ENCODE results near the gene MACROD2.

The MACROD2 gene

DNA sequence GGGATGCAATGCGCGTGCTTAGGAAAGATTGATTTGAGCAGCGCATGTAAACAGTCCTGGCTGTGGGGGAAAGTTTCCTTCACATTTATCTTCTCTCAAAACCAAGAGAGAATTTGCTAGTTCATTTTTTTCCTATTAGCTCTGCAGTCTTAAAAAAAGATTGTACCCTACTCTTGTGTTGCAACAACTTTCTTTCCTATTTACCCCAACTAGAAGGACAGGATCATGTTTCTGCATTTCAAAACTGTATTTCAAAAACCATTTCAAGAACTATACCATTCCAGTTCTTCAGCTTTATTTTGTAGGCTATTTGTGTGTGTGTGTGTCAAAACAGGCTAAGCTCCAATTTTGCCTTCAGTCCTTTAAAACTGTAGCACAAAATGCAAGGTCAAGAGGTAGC, 2104.8 kb downstream of the MACROD2 start:
- ChIA-PET CTCF (interaction anchor here (0.6 kb wide), 2 partner anchors 333 to 483 kb away, joined by 3 to 7 read pairs; no protein-coding TSS in a partner anchor), POLR2A (no interaction called here)

DNA sequence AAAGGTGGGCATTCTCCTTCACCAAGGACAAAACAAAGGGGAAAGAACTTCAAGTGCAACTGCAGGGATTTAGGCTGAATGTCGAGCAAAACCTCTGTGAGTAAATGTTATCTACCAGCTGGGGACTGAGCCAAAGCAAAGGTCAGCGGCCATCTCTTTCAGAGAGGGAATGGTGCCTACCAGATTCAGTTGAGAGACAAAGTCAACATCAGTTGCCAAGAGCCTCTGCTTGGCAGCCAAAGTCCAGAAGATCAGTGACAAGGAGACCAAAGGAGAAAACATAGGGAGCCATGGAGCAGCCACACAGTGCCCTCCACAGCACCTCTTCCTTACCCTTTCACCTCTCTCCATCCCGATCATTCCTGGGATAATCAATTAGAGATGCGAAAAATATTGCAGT, 2105.5 kb downstream of the MACROD2 start:
- H3K9me3 ChIP-seq (ENCODE audit: control insufficient read depth, insufficient read depth, low read depth, low read length), result no peaks in the 10 kb centered on the region
- TF ChIP-seq, protein P1, sequence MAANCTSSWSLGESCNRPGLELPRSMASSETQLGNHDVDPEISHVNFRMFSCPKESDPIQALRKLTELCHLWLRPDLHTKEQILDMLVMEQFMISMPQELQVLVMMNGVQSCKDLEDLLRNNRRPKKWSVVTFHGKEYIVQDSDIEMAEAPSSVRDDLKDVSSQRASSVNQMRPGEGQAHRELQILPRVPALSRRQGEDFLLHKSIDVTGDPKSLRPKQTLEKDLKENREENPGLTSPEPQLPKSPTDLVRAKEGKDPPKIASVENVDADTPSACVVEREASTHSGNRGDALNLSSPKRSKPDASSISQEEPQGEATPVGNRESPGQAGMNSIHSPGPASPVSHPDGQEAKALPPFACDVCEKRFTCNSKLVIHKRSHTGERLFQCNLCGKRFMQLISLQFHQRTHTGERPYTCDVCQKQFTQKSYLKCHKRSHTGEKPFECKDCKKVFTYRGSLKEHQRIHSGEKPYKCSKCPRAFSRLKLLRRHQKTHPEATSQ (tag by site-specific recombination; IDR thresholded peaks at IDR 0.05), result no peak
- no peak for TF ChIP-seq ZNF626 (tag by site-specific recombination; IDR thresholded peaks at IDR 0.05)
- TF ChIP-seq KLF10 (tag by site-specific recombination; IDR thresholded peaks at IDR 0.05), result no peak
- TF ChIP-seq ZNF324 (tag by site-specific recombination; IDR thresholded peaks at IDR 0.05), result no peak
- TF ChIP-seq, protein P2, sequence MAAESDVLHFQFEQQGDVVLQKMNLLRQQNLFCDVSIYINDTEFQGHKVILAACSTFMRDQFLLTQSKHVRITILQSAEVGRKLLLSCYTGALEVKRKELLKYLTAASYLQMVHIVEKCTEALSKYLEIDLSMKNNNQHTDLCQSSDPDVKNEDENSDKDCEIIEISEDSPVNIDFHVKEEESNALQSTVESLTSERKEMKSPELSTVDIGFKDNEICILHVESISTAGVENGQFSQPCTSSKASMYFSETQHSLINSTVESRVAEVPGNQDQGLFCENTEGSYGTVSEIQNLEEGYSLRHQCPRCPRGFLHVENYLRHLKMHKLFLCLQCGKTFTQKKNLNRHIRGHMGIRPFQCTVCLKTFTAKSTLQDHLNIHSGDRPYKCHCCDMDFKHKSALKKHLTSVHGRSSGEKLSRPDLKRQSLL (tag by site-specific recombination; IDR thresholded peaks at IDR 0.05), result no peak
- TF ChIP-seq ZNF433 (tag by site-specific recombination; IDR thresholded peaks at IDR 0.05; ENCODE audit: low read depth), result no peak
- TF ChIP-seq, protein P3, sequence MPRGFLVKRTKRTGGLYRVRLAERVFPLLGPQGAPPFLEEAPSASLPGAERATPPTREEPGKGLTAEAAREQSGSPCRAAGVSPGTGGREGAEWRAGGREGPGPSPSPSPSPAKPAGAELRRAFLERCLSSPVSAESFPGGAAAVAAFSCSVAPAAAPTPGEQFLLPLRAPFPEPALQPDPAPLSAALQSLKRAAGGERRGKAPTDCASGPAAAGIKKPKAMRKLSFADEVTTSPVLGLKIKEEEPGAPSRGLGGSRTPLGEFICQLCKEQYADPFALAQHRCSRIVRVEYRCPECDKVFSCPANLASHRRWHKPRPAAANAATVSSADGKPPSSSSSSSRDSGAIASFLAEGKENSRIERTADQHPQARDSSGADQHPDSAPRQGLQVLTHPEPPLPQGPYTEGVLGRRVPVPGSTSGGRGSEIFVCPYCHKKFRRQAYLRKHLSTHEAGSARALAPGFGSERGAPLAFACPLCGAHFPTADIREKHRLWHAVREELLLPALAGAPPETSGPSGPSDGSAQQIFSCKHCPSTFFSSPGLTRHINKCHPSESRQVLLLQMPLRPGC (tag by site-specific recombination; IDR thresholded peaks at IDR 0.05), result no peak
- TF ChIP-seq ZNF335 (tag by site-specific recombination; conservative IDR thresholded peaks at IDR 0.05), result no peak
- TF ChIP-seq ZNF473 (tag by site-specific recombination; IDR thresholded peaks at IDR 0.05), result no peak
- TF ChIP-seq ZNF843 (tag by site-specific recombination; IDR thresholded peaks at IDR 0.05), result no peak
- no peak for TF ChIP-seq ZNF549 (tag by site-specific recombination; IDR thresholded peaks at IDR 0.05)
- no peak for TF ChIP-seq ZNF623 (tag by site-specific recombination; IDR thresholded peaks at IDR 0.05)
- no peaks in the 10 kb centered on the region for H3K4me1 ChIP-seq (ENCODE audit: control insufficient read depth, insufficient read depth, low read length)
- CTCF ChIA-PET, result interaction anchor here (0.6 kb wide), 1 partner anchor 482 kb away, joined by 7 read pairs; no protein-coding TSS in a partner anchor
- no peak overlapping the region for H3K4me3 ChIP-seq (ENCODE audit: low read depth, low read length)
- H3K27ac ChIP-seq (ENCODE audit: extremely low read depth, low read depth, low read length), result no peak overlapping the region
- no peaks in the 10 kb centered on the region for H3K36me3 ChIP-seq (ENCODE audit: control insufficient read depth in 2 of 2, insufficient read depth in 1 of 2, low read length in 2 of 2)
- POLR2A ChIA-PET, result no interaction called here

More for the DNA sequence above, 2104.8 kb downstream of the MACROD2 start:
- H3K27ac ChIP-seq (ENCODE audit: extremely low read depth, low read depth, low read length), result no peak overlapping the region
- H3K9me3 ChIP-seq (ENCODE audit: control insufficient read depth, insufficient read depth, low read depth, low read length), result no peaks in the 10 kb centered on the region
- TF ChIP-seq ZNF404 (tag by site-specific recombination; IDR thresholded peaks at IDR 0.05), result no peak
- TF ChIP-seq, protein P3 (tag by site-specific recombination; IDR thresholded peaks at IDR 0.05), result no peak
- TF ChIP-seq ZNF2 (tag by site-specific recombination; IDR thresholded peaks at IDR 0.05), result no peak
- TF ChIP-seq, protein P4, sequence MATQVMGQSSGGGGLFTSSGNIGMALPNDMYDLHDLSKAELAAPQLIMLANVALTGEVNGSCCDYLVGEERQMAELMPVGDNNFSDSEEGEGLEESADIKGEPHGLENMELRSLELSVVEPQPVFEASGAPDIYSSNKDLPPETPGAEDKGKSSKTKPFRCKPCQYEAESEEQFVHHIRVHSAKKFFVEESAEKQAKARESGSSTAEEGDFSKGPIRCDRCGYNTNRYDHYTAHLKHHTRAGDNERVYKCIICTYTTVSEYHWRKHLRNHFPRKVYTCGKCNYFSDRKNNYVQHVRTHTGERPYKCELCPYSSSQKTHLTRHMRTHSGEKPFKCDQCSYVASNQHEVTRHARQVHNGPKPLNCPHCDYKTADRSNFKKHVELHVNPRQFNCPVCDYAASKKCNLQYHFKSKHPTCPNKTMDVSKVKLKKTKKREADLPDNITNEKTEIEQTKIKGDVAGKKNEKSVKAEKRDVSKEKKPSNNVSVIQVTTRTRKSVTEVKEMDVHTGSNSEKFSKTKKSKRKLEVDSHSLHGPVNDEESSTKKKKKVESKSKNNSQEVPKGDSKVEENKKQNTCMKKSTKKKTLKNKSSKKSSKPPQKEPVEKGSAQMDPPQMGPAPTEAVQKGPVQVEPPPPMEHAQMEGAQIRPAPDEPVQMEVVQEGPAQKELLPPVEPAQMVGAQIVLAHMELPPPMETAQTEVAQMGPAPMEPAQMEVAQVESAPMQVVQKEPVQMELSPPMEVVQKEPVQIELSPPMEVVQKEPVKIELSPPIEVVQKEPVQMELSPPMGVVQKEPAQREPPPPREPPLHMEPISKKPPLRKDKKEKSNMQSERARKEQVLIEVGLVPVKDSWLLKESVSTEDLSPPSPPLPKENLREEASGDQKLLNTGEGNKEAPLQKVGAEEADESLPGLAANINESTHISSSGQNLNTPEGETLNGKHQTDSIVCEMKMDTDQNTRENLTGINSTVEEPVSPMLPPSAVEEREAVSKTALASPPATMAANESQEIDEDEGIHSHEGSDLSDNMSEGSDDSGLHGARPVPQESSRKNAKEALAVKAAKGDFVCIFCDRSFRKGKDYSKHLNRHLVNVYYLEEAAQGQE (tag by site-specific recombination; IDR thresholded peaks at IDR 0.05), result no peak
- TF ChIP-seq, protein P5, sequence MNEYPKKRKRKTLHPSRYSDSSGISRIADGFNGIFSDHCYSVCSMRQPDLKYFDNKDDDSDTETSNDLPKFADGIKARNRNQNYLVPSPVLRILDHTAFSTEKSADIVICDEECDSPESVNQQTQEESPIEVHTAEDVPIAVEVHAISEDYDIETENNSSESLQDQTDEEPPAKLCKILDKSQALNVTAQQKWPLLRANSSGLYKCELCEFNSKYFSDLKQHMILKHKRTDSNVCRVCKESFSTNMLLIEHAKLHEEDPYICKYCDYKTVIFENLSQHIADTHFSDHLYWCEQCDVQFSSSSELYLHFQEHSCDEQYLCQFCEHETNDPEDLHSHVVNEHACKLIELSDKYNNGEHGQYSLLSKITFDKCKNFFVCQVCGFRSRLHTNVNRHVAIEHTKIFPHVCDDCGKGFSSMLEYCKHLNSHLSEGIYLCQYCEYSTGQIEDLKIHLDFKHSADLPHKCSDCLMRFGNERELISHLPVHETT (tag by site-specific recombination; IDR thresholded peaks at IDR 0.05), result no peak
- no peak for TF ChIP-seq ZNF777 (tag by site-specific recombination; IDR thresholded peaks at IDR 0.05; ENCODE audit: borderline replicate concordance)
- no peak for TF ChIP-seq GLI2 (tag by site-specific recombination; IDR thresholded peaks at IDR 0.05; ENCODE audit: borderline replicate concordance, low read depth)
- TF ChIP-seq ZNF548 (tag by site-specific recombination; IDR thresholded peaks at IDR 0.05), result no peak
- no peak for TF ChIP-seq ZBTB1 (tag by site-specific recombination; IDR thresholded peaks at IDR 0.05)
- no peak for TF ChIP-seq ZNF350 (tag by site-specific recombination; IDR thresholded peaks at IDR 0.05)
- no peak for TF ChIP-seq ZNF140 (tag by site-specific recombination; IDR thresholded peaks at IDR 0.05)
- TF ChIP-seq, protein P6, sequence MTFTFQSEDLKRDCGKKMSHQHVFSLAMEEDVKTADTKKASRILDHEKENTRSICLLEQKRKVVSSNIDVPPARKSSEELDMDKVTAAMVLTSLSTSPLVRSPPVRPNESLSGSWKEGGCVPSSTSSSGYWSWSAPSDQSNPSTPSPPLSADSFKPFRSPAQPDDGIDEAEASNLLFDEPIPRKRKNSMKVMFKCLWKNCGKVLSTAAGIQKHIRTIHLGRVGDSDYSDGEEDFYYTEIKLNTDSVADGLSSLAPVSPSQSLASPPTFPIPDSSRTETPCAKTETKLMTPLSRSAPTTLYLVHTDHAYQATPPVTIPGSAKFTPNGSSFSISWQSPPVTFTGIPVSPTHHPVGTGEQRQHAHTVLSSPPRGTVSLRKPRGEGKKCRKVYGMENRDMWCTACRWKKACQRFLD (tag by site-specific recombination; IDR thresholded peaks at IDR 0.05), result no peak
- no peaks in the 10 kb centered on the region for H3K36me3 ChIP-seq (ENCODE audit: control insufficient read depth in 2 of 2, insufficient read depth in 1 of 2, low read length in 2 of 2)
- no peaks in the 10 kb centered on the region for H3K4me1 ChIP-seq (ENCODE audit: control insufficient read depth, insufficient read depth, low read length)
- no peak overlapping the region for H3K4me3 ChIP-seq (ENCODE audit: low read depth, low read length)
